ENCODE measurements around the gene RND3.

DNA sequence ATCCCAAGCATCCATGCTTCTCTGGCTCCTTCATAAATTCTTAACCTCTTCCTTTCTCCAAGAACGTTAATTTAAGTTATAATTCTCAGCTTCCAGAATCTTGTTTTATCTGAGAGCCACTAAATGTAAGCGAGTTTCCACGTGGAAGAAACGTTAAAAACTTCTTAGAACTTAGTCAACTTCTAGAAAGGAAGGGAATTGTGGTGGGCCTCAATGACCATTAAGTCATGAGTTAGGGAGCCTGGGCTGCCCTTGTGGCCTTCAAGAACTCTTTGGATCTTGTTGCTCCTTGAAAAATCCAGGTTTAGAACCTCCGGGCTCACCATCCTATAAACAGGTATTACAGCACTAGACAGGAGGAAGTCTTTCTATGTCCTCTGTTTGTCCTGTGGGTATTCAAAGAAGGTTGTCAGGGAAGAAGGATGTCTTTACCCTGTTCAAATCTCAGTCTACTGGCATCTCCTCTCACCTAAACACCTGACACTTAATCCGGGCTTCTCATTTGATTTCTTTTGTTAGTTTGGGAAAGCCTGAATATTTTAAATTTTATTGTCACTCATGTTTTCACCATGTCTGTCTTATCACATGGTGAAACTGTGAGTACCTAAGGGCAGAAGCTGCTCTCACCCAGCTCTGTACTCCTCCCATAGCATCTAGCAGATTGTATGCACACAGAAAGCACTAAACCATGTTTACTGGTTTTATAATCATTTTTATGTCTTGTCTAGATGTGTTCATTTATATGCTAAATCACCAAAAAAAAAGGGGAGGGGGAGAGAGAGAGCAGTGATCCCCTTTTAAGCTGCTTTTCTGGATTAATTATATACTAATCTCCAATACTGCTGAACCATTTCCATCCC lies 6.3 kb downstream of the RND3 start:
- TF ChIP-seq POLR2A (IDR thresholded peaks at IDR 0.05): no peak
- no peak for TF ChIP-seq CTCF (IDR thresholded peaks at IDR 0.05)
